Measurements from ENCODE around the gene TIMELESS. TPM values are rescaled to one million over a fixed set of nuclear protein-coding genes. Genes with fewer than 3 reads are reported as not detected.
A peak's percentile ranks its signal among the peaks of the same experiment; 100 is the strongest.

The TIMELESS gene
- total and polyA plus RNA-seq, 10 of the 15 experiments (the other 5 are each of a cell fraction or from before 2014, with no cell fraction given): 5.8 to 57.8 (median 31.8) TPM

DNA sequence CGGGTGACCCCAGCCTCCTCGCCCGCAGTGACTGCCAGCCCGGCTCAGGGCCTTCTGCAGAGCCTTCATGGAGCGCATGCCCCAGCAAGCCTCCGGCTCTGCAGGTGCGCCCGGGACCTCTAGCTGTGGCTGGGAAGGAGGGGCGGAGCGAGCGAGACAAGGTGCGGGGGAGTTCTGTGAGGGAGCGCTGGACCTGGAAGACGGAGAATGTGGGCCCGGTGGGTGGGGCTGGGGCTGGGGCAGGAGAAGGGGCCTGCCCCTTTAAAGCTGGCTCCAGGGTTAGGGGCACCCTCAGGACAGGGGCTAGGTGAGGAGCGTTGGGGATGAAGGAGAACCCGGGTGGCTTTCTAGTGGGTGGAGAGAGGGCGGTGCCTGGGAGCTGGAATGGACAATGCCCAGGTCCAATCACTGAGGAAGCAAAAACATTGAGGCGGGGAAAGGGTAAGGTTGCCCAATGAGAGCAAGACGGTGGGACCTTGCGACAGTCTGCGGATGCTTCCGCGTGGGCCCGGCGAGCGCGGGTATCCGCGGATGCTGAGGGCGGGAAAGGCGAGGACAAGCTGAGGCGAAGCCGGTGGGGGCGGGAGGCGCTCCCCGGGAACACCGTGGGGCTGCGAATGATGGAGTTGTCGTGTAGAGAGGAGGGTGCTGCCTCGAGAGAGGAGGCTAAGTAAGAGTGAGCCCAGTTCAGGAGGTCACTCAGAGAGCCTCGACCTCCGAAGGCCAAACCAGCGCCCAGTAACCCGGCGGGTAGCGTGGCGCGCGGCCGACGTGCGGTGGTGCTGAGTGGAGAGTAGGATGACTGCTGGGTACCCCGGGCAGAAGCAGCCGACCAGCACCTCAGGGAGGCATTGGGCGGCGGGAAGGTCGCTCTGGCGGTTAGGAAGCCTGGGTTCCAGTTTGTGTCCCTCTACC lies 39.1 kb upstream of the TIMELESS start, which contains the start of gene GLS2:
Gene GLS2 (minus strand): TSS at position 121 of the 915 bp plus-strand sequence. CDS start 43 bp downstream, at position 78.
- H3K27me3 ChIP-seq (replicated peaks in 1 of 2; ENCODE audit: control insufficient read depth in 2 of 2, insufficient read depth in 2 of 2, low read length in 1 of 2): peaks cover 0 to 2% of the 10 kb centered on the region in 2 experiments; a peak in 2 of 4 replicates
- DNase-seq (ENCODE audit: low read depth, low spot score): peak; percentile 53
- SMC1A ChIA-PET (ENCODE audit: uncharacterized antibody, unreplicated experiment): no interaction called here
- H3K4me2 ChIP-seq (ENCODE audit: control insufficient read depth, insufficient read depth): peak within 1 kb of the TSS; percentile 97
- H2AFZ ChIP-seq (ENCODE audit: control insufficient read depth, low read depth, low read length): peak within 1 kb of the TSS; percentile 59
- H3K4me1 ChIP-seq (ENCODE audit: control insufficient read depth, insufficient read depth, low read length): peaks cover 4% of the 10 kb centered on the region; the same call in 1 of the 2 replicates
- peak within 1 kb of the TSS; percentile 41; the same call in 1 of the 2 replicates for H3K9ac ChIP-seq (ENCODE audit: control insufficient read depth, insufficient read depth, low read length)
- H4K20me1 ChIP-seq (ENCODE audit: control insufficient read depth, insufficient read depth): no peaks in the 10 kb centered on the region
- FAIRE-seq: peak; percentile 62
- H3K36me3 ChIP-seq (ENCODE audit: control insufficient read depth in 2 of 2, insufficient read depth in 2 of 2, low read length in 1 of 2): no peaks in the 10 kb centered on the region
- peak; percentile 98 for ATAC-seq
- no TSS peak for BruUV-seq (replicated peaks)
- CTCF ChIA-PET: interaction anchor here (0.5 to 0.6 kb wide), 2 partner anchors 24 to 141 kb away, joined by 3 read pairs; no protein-coding TSS in a partner anchor
- no peak within 1 kb of the TSS for H3K27ac ChIP-seq (ENCODE audit: control insufficient read depth, insufficient read depth)
- H3K9me3 ChIP-seq (replicated peaks; ENCODE audit: control insufficient read depth, insufficient read depth, low read length): no peaks in the 10 kb centered on the region
- WGBS (ENCODE audit: insufficient coverage, insufficient replicate concordance, low lambda C conversion rate, missing lambda C conversion rate): 37% methylated on average over 59 of the region's 59 CpGs
- RAD21 ChIA-PET (ENCODE audit: unreplicated experiment): interaction anchor here (0.7 to 1.3 kb wide), 2 partner anchors 149 to 1296 kb away, joined by 3 read pairs; no protein-coding TSS in a partner anchor
- no peaks in the 10 kb centered on the region for H3K79me2 ChIP-seq (ENCODE audit: control insufficient read depth, insufficient read depth, low read length)
- intact Hi-C loops (cut with micrococcal nuclease; ENCODE audit: unreplicated experiment) (no loop called here), in situ Hi-C loops (cut with MboI) (no loop called here)
- POLR2A ChIA-PET: interaction anchor here (0.6 kb wide), 1 partner anchor 157 kb away, joined by 4 read pairs; no protein-coding TSS in a partner anchor
- H3K4me3 ChIP-seq: peak within 1 kb of the TSS; percentile 71
- TF ChIP-seq EGR1 (IDR thresholded peaks at IDR 0.05; ENCODE audit: borderline replicate concordance in 1 of 2, low read depth in 2 of 2, low read length in 2 of 2): peak in 1 of 2 experiments; percentile 64; a peak in 2 of 3 replicates
- TF ChIP-seq CREM (IDR thresholded peaks at IDR 0.05; ENCODE audit: low read depth): 0 out of 2 replicates have a peak, but pooled peaks have one; percentile 21
- no peak for TF ChIP-seq PML (IDR thresholded peaks at IDR 0.05; ENCODE audit: low read length)
- 0 out of 2 replicates have a peak, but pooled peaks have one; percentile 53 for TF ChIP-seq CREB1 (IDR thresholded peaks at IDR 0.05; ENCODE audit: low read depth)
- TF ChIP-seq LARP7 (IDR thresholded peaks at IDR 0.05): no peak
- TF ChIP-seq SMC3 (IDR thresholded peaks at IDR 0.05; ENCODE audit: borderline replicate concordance, low read length): no peak
- TF ChIP-seq, protein P1, sequence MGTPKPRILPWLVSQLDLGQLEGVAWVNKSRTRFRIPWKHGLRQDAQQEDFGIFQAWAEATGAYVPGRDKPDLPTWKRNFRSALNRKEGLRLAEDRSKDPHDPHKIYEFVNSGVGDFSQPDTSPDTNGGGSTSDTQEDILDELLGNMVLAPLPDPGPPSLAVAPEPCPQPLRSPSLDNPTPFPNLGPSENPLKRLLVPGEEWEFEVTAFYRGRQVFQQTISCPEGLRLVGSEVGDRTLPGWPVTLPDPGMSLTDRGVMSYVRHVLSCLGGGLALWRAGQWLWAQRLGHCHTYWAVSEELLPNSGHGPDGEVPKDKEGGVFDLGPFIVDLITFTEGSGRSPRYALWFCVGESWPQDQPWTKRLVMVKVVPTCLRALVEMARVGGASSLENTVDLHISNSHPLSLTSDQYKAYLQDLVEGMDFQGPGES (IDR thresholded peaks at IDR 0.05): peak; percentile 53; the same call in 1 of the 2 replicates
- peak; percentile 29; the same call in 1 of the 2 replicates for TF ChIP-seq ZBTB33 (IDR thresholded peaks at IDR 0.05)
- TF ChIP-seq CHD2 (IDR thresholded peaks at IDR 0.05; ENCODE audit: borderline replicate concordance, low read depth, low read length): peak; percentile 42; the same call in 1 of the 2 replicates
- TF ChIP-seq, protein P2, sequence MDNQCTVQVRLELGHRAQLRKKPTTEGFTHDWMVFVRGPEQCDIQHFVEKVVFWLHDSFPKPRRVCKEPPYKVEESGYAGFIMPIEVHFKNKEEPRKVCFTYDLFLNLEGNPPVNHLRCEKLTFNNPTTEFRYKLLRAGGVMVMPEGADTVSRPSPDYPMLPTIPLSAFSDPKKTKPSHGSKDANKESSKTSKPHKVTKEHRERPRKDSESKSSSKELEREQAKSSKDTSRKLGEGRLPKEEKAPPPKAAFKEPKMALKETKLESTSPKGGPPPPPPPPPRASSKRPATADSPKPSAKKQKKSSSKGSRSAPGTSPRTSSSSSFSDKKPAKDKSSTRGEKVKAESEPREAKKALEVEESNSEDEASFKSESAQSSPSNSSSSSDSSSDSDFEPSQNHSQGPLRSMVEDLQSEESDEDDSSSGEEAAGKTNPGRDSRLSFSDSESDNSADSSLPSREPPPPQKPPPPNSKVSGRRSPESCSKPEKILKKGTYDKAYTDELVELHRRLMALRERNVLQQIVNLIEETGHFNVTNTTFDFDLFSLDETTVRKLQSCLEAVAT (IDR thresholded peaks at IDR 0.05): 0 out of 2 replicates have a peak, but pooled peaks have one; percentile 22
- peak; percentile 86; the same call in 1 of the 2 replicates for TF ChIP-seq NFXL1 (IDR thresholded peaks at IDR 0.05; ENCODE audit: borderline replicate concordance)
- TF ChIP-seq, protein P3, sequence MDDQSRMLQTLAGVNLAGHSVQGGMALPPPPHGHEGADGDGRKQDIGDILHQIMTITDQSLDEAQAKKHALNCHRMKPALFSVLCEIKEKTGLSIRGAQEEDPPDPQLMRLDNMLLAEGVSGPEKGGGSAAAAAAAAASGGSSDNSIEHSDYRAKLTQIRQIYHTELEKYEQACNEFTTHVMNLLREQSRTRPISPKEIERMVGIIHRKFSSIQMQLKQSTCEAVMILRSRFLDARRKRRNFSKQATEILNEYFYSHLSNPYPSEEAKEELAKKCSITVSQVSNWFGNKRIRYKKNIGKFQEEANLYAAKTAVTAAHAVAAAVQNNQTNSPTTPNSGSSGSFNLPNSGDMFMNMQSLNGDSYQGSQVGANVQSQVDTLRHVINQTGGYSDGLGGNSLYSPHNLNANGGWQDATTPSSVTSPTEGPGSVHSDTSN (IDR thresholded peaks at IDR 0.05; ENCODE audit: insufficient replicate concordance, low read depth, low read length): peak; percentile 91
- no peak for TF ChIP-seq SMARCA5 (IDR thresholded peaks at IDR 0.05)
- peak; percentile 90 for TF ChIP-seq SP1 (IDR thresholded peaks at IDR 0.05; ENCODE audit: low read depth, low read length)
- 0 out of 2 replicates have a peak, but pooled peaks have one; percentile 38 for TF ChIP-seq RB1 (IDR thresholded peaks at IDR 0.05; ENCODE audit: borderline replicate concordance)

Measured in GM12878 (cell line).